Smooth muscle cell (in vitro differentiated cells): Measurements from ENCODE around the gene DNAJC1. TPM values are rescaled to one million over a fixed set of nuclear protein-coding genes. Genes with fewer than 3 reads are reported as not detected.
"Not testable (repeated sequence)": the region's sequence is repeated elsewhere in the genome, so short reads cannot be mapped to it uniquely, and the experiment has no call there.

Experiments used
- DNase-seq: peaks from one replicate; lab custom pipeline; 2025; ENCODE audit not compliant: unreplicated experiment; lab: John Stamatoyannopoulos, UW
- H2AFZ ChIP-seq: fragments of 200-600 bp; sonication (generic); 2 replicates; pipeline ENCODE4 v1.6.0; 2016; ENCODE audit warnings: antibody characterized with exemption, low read depth, mild to moderate bottlenecking
- H3F3A ChIP-seq: fragments of 200-600 bp; sonication (generic); 2 replicates; pipeline ENCODE4 v1.6.0; 2017; ENCODE audit warnings: antibody characterized with exemption, low read depth
- H3K27ac ChIP-seq: fragments of 200-600 bp; sonication (generic); 2 replicates; pipeline ENCODE4 v1.5.1; 2016; ENCODE audit warnings: low read depth, mild to moderate bottlenecking
- H3K27me3 ChIP-seq: fragments of 200-600 bp; sonication (generic); 2 replicates; pipeline ENCODE4 v1.6.1; 2016; ENCODE audit warnings: low read depth, mild to moderate bottlenecking
- H3K36me3 ChIP-seq: fragments of 200-600 bp; sonication (generic); 2 replicates; pipeline ENCODE4 v1.5.1; 2016; ENCODE audit warnings: low read depth
- H3K4me1 ChIP-seq: fragments of 200-600 bp; sonication (generic); 2 replicates; pipeline ENCODE4 v1.5.1; 2016; ENCODE audit warnings: low read depth
- H3K4me2 ChIP-seq: fragments of 200-600 bp; sonication (generic); 2 replicates; pipeline ENCODE4 v1.6.0; 2016; ENCODE audit warnings: mild to moderate bottlenecking
- H3K4me3 ChIP-seq: fragments of 200-600 bp; sonication (generic); 2 replicates; pipeline ENCODE4 v1.5.1; 2016; ENCODE audit warnings: mild to moderate bottlenecking
- H3K79me2 ChIP-seq: fragments of 200-600 bp; sonication (generic); 2 replicates; pipeline ENCODE4 v1.6.0; 2016; ENCODE audit warnings: low read depth, mild to moderate bottlenecking
- H3K9ac ChIP-seq: fragments of 200-600 bp; sonication (generic); 2 replicates; pipeline ENCODE4 v1.6.0; 2016; ENCODE audit warnings: low read depth
- H3K9me3 ChIP-seq: fragments of 200-600 bp; sonication (generic); replicated peaks from 2 replicates; pipeline ENCODE4 v1.5.1; 2016; ENCODE audit warnings: low read depth
- H4K20me1 ChIP-seq: fragments of 200-600 bp; sonication (generic); 2 replicates; pipeline ENCODE4 v1.6.0; 2016; ENCODE audit warnings: low read depth
- WGBS: methylation state at CpG from one replicate; pipeline ENCODE4 v1.1.7; 2016; ENCODE audit warnings: low lambda C conversion rate; 5-methylcytosine and 5-hydroxymethylcytosine counted together
- polyA plus RNA-seq: library from polyadenylated mRNA; unstranded; fragments of >200 nt; fragmentation: Nextera tagmentation; extraction: Ambion mirVana; gene quantifications from 2 replicates; pipeline ENCODE4 v1.2.1, GENCODE V29; 2016
- total RNA-seq: library from RNA; depleted of rRNA; stranded (reverse); fragments of >200 nt; gene quantifications from 2 replicates; pipeline ENCODE4 v1.2.3, GENCODE V29; 2014
- TF ChIP-seq, protein P1 (sequence below): fragments of 200-600 bp; sonication (generic); IDR thresholded peaks from 2 replicates; pipeline ENCODE4 v1.5.1; 2017; ENCODE audit warnings: borderline replicate concordance, mild to moderate bottlenecking, antibody characterized with exemption; ENCODE audit not compliant: insufficient read depth, poor library complexity, severe bottlenecking

The DNAJC1 gene
- total and polyA plus RNA-seq, 2 experiments from 2014 or later, result 67.0 to 88.5 TPM

DNA sequence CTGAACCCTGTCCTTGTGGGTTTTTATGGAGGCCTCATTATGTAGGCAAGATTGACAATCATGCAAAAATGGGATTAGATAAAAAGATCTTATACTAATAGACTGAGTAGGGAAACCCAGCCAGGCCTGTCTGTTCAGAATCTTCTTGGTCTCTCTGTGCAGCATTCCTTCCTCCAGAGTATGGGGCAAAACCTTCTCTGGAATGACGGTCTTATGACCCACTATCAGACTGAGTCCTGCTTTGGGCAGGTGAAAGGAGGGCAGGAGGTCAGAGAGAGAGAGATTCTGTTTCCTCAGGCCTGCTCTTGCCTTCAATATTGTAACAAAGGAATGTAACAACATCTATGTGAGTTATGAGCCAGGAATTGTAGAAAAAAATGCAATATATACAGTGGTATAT, 182.6 kb downstream of the DNAJC1 start:
- no peak overlapping the region for H3K9ac ChIP-seq
- H3K79me2 ChIP-seq, result no peaks in the 10 kb centered on the region
- TF ChIP-seq, protein P1, sequence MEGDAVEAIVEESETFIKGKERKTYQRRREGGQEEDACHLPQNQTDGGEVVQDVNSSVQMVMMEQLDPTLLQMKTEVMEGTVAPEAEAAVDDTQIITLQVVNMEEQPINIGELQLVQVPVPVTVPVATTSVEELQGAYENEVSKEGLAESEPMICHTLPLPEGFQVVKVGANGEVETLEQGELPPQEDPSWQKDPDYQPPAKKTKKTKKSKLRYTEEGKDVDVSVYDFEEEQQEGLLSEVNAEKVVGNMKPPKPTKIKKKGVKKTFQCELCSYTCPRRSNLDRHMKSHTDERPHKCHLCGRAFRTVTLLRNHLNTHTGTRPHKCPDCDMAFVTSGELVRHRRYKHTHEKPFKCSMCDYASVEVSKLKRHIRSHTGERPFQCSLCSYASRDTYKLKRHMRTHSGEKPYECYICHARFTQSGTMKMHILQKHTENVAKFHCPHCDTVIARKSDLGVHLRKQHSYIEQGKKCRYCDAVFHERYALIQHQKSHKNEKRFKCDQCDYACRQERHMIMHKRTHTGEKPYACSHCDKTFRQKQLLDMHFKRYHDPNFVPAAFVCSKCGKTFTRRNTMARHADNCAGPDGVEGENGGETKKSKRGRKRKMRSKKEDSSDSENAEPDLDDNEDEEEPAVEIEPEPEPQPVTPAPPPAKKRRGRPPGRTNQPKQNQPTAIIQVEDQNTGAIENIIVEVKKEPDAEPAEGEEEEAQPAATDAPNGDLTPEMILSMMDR, result no peak
- no peaks in the 10 kb centered on the region for H3K4me1 ChIP-seq
- DNase-seq, result no peak
- 82% methylated on average over 1 of the region's 1 CpG for WGBS
- H2AFZ ChIP-seq, result no peak overlapping the region
- no peak overlapping the region for H3K4me3 ChIP-seq
- no peaks in the 10 kb centered on the region for H3F3A ChIP-seq
- H3K27me3 ChIP-seq, result no peaks in the 10 kb centered on the region
- H3K27ac ChIP-seq, result no peak overlapping the region
- H4K20me1 ChIP-seq, result no peaks in the 10 kb centered on the region
- peaks cover 11% of the 10 kb centered on the region for H3K9me3 ChIP-seq
- H3K36me3 ChIP-seq, result peaks cover 11% of the 10 kb centered on the region
- H3K4me2 ChIP-seq, result no peak overlapping the region

DNA sequence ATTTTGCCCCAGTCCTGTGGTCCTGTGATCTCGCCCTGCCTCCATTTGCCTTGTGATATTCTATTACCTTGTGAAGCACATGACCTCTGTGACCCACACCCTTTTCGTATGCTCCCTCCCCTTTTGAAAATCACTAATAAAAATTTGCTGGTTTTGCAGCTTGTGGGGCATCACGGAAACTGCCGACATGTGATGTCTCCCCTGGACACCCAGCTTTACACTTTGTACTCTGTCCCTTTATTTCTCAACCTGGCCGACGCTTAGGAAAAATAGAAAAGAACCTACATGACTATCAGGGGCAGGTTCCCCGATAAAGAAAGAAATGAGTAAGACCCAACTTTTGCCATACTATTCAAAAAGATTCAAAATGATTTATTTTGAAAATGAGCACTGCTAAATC, 185.1 kb downstream of the DNAJC1 start:
- H3K4me2 ChIP-seq, DNase-seq, H3F3A ChIP-seq, H3K4me1 ChIP-seq, H4K20me1 ChIP-seq, H2AFZ ChIP-seq, H3K9ac ChIP-seq, H3K9me3 ChIP-seq, H3K4me3 ChIP-seq, H3K36me3 ChIP-seq, H3K27me3 ChIP-seq, H3K27ac ChIP-seq, H3K79me2 ChIP-seq: not testable (repeated sequence)
- WGBS, result 84% methylated on average over 7 of the region's 7 CpGs

DNA sequence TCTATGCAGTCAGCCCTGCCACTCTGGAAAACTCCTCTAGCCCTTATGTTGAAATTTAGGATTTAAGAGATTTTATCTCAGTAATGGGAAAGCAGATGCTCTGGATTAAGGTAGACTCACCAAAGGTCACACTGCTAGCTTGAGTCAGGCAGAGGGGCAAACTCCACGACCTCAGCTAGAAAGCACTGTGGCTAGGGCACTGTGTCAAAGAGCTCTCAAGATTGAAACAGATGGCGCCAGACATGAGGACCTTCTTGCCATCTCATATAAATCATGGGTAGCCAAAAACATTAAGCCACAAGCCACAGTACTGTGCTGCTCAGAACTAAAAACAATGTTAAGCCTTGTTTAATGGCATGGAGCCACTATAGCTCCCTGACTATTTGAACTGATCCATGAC, 188.7 kb downstream of the DNAJC1 start:
- Histone ChIP-seq H3K4me2 (no peak overlapping the region), H3K36me3 (no peaks in the 10 kb centered on the region), H3K9ac (no peak overlapping the region), H3K27ac (no peak overlapping the region), H4K20me1 (no peaks in the 10 kb centered on the region), H2AFZ (no peak overlapping the region), H3F3A (no peaks in the 10 kb centered on the region), H3K4me1 (no peaks in the 10 kb centered on the region), H3K4me3 (no peak overlapping the region), H3K9me3 (no peaks in the 10 kb centered on the region), H3K27me3 (no peaks in the 10 kb centered on the region), H3K79me2 (no peaks in the 10 kb centered on the region)
- TF ChIP-seq, protein P1, result no peak
- 93% methylated on average over 2 of the region's 2 CpGs for WGBS
- no peak for DNase-seq

DNA sequence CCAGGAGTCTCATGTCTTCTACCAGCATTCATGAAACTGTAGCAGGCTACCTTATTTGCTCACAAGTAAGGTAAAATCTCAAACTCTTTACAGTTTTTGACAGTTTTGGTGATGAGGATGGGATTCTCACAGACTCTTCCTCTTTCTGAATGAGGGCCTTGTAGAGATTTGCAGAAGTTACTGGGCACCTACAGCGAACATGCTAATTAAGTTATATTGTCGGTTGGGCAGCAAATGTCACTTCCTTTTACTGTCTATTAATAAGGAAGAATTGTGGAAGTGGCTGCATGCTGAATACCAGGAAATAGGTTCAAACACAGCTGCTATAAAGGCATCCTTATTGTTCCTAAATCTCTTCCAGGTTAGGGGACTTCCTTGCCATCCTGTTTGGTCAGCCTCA, 189.6 kb downstream of the DNAJC1 start:
- TF ChIP-seq, protein P1, result no peak
- H3K4me1 ChIP-seq, result no peaks in the 10 kb centered on the region
- H2AFZ ChIP-seq, result no peak overlapping the region
- H3K27me3 ChIP-seq, result no peaks in the 10 kb centered on the region
- no peaks in the 10 kb centered on the region for H3F3A ChIP-seq
- H3K4me3 ChIP-seq, result no peak overlapping the region
- no peak overlapping the region for H3K4me2 ChIP-seq
- H3K27ac ChIP-seq, result no peak overlapping the region
- no peak for DNase-seq
- no peak overlapping the region for H3K9ac ChIP-seq
- H4K20me1 ChIP-seq, result no peaks in the 10 kb centered on the region
- H3K9me3 ChIP-seq, result no peaks in the 10 kb centered on the region
- H3K79me2 ChIP-seq, result no peaks in the 10 kb centered on the region
- H3K36me3 ChIP-seq, result no peaks in the 10 kb centered on the region
- 95% methylated on average over 2 of the region's 2 CpGs for WGBS
